HepG2 (cell line): ENCODE measurements around the gene ARL4D. TPM values are rescaled to one million over a fixed set of nuclear protein-coding genes. Genes with fewer than 3 reads are reported as not detected.
A peak's percentile ranks its signal among the peaks of the same experiment; 100 is the strongest.

Experiments
- ATAC-seq: fragments of 200-7000 bp; cut with Tn5 transposase; 3 replicates; pipeline ENCODE4 v1.9.1; 2020; ENCODE audit warnings: mild to moderate bottlenecking, moderate library complexity
- BruUV-seq: library from RNA; stranded (reverse); fragments of 400-500 nt; replicated peaks from 2 replicates; lab custom pipeline; 2021; lab: Mats Ljungman, UMichigan
- CTCF ChIA-PET: fragments of 300-600 bp; formaldehyde crosslinking; extraction: SDS; loops from one replicate; lab custom pipeline; 2021; ENCODE audit warnings: low total read pairs, inconsistent platforms, low intra/inter-chr PET ratio; lab: Yijun Ruan, JAX
- POLR2A ChIA-PET: fragments of 350-600 bp; sonication (Branson Sonifier 250); formaldehyde crosslinking; loops from one replicate; lab custom pipeline; 2020; ENCODE audit warnings: antibody characterized with exemption, inconsistent platforms; lab: Yijun Ruan, JAX
- DNase-seq: peaks from one replicate; pipeline ENCODE4 v3.0.0-alpha.2; 2015; ENCODE audit warnings: low spot score
- FAIRE-seq: peaks from 3 replicates; lab custom pipeline; 2011; peaks lifted over from hg19 to GRCh38; lab: Jason Lieb, UNC
- H2AFZ ChIP-seq: one replicate; pipeline ENCODE4 v1.6.1; 2011; ENCODE audit warnings: low read length, inconsistent platforms
- H3K27ac ChIP-seq: fragments of 300-600 bp; 3 replicates; pipeline ENCODE4 v1.8.0; 2011; ENCODE audit warnings: mixed run types, mild to moderate bottlenecking, mixed read lengths, low read length, inconsistent platforms; ENCODE audit not compliant: insufficient read depth; ENCODE audit errors: extremely low read length
- H3K27me3 ChIP-seq, 2 experiments: fragments of 200-600 bp in 1 of 2; 2 replicates in 1 of 2; 3 replicates in 1 of 2; pipeline versions ENCODE4 v1.6.0 to v1.8.0; 2011; ENCODE audit warnings: low read length in 2 of 2, mild to moderate bottlenecking in 2 of 2, moderate library complexity in 2 of 2, inconsistent platforms in 1 of 2; ENCODE audit not compliant: insufficient read depth in 2 of 2, control insufficient read depth in 1 of 2
- H3K36me3 ChIP-seq, 2 experiments: fragments of 200-600 bp in 1 of 2; replicated peaks in 1 of 2; 2 replicates in 1 of 2; 3 replicates in 1 of 2; pipeline versions ENCODE4 v1.5.1 to v1.8.0; 2011; ENCODE audit warnings: low read length in 2 of 2, inconsistent platforms in 1 of 2; ENCODE audit not compliant: insufficient read depth in 2 of 2, control insufficient read depth in 1 of 2
- H3K4me1 ChIP-seq: 2 replicates; pipeline ENCODE4 v1.5.1; 2012; ENCODE audit warnings: low read length, inconsistent platforms; ENCODE audit not compliant: insufficient read depth
- H3K4me2 ChIP-seq: 2 replicates; pipeline ENCODE4 v1.6.0; 2011; ENCODE audit warnings: low read depth, low read length, inconsistent platforms
- H3K4me3 ChIP-seq, 3 experiments: fragments of 200-600 bp in 1 of 3; sonication (generic), shearing (Covaris generic) in 1 of 3; replicated peaks in 1 of 3; 2 replicates each; pipeline ENCODE4 v1.5.1; 2011 to 2016; ENCODE audit warnings: low read length in 3 of 3, inconsistent platforms in 2 of 3, low read depth in 2 of 3, mild to moderate bottlenecking in 2 of 3, control low read depth in 1 of 3, mixed read lengths in 1 of 3; ENCODE audit not compliant: insufficient read depth in 1 of 3
- H3K79me2 ChIP-seq: one replicate; pipeline ENCODE4 v1.6.1; 2011; ENCODE audit warnings: low read length, inconsistent platforms; ENCODE audit not compliant: insufficient read depth
- H3K9ac ChIP-seq: 2 replicates; pipeline ENCODE4 v1.6.0; 2011; ENCODE audit warnings: mild to moderate bottlenecking, low read depth, low read length, inconsistent platforms; ENCODE audit not compliant: insufficient read depth
- H3K9me3 ChIP-seq: 2 replicates; pipeline ENCODE4 v1.5.1; 2012; ENCODE audit warnings: mild to moderate bottlenecking, low read length
- H4K20me1 ChIP-seq: 2 replicates; pipeline ENCODE4 v1.6.0; 2011; ENCODE audit warnings: inconsistent platforms, mild to moderate bottlenecking, low read length, moderate library complexity; ENCODE audit not compliant: insufficient read depth
- FOXK1 ChIP-seq: sonication (generic); formaldehyde crosslinking; IDR thresholded peaks from 2 replicates; pipeline ENCODE4 v1.4.0; 2020; ENCODE audit warnings: low read depth, missing genetic modification reagents, borderline replicate concordance
- IRX3 ChIP-seq: sonication (generic); formaldehyde crosslinking; IDR thresholded peaks from 2 replicates; pipeline ENCODE4 v1.8.1; 2023; ENCODE audit warnings: mild to moderate bottlenecking, low read depth, missing genetic modification reagents, borderline replicate concordance
- JUND ChIP-seq: sonication (generic); formaldehyde crosslinking; IDR thresholded peaks from 2 replicates; pipeline ENCODE4 v1.8.0; 2022; ENCODE audit warnings: mild to moderate bottlenecking, missing genetic modification reagents
- KDM5A ChIP-seq: fragments of 200-600 bp; sonication (generic); IDR thresholded peaks from 2 replicates; pipeline ENCODE4 v1.7.0; 2018; ENCODE audit warnings: antibody characterized with exemption, mild to moderate bottlenecking, low read length, borderline replicate concordance
- MATR3 ChIP-seq: sonication (generic); formaldehyde crosslinking; IDR thresholded peaks from 2 replicates; pipeline ENCODE4 v1.4.0; 2020; ENCODE audit warnings: missing genetic modification reagents
- SETDB1 ChIP-seq: sonication (generic); formaldehyde crosslinking; IDR thresholded peaks from 2 replicates; pipeline ENCODE4 v1.5.1; 2020; ENCODE audit warnings: missing genetic modification reagents, mild to moderate bottlenecking, borderline replicate concordance
- SOX13 ChIP-seq, 3 experiments: fragments of 450-650 bp in 1 of 3; sonication (generic) in 1 of 3; formaldehyde crosslinking in 1 of 3; IDR thresholded peaks in 2 of 3; conservative IDR thresholded peaks in 1 of 3; 2 replicates each; pipeline versions ENCODE4 v1.5.0 to v1.6.1; 2016 to 2020; ENCODE audit warnings: antibody characterized with exemption in 1 of 3, mild to moderate bottlenecking in 1 of 3, missing compliant biosample characterization in 1 of 3, missing genetic modification reagents in 1 of 3, moderate library complexity in 1 of 3
- SPEN ChIP-seq: sonication (generic); formaldehyde crosslinking; IDR thresholded peaks from 2 replicates; pipeline ENCODE4 v1.5.1; 2020; ENCODE audit warnings: low read depth, mild to moderate bottlenecking, missing genetic modification reagents
- ZFP36 ChIP-seq: fragments of 150-350 bp; IDR thresholded peaks from 2 replicates; pipeline ENCODE4 v1.6.1; 2018; ENCODE audit warnings: borderline replicate concordance, low read length, low read depth; ENCODE audit not compliant: partially characterized antibody
- ZFX ChIP-seq: sonication (generic); formaldehyde crosslinking; IDR thresholded peaks from 2 replicates; pipeline ENCODE4 v1.4.0; 2020; ENCODE audit warnings: mild to moderate bottlenecking, low read depth, missing genetic modification reagents, moderate library complexity
- ZMYM3 ChIP-seq: sonication (generic); formaldehyde crosslinking; IDR thresholded peaks from 2 replicates; pipeline ENCODE4 v1.5.1; 2020; ENCODE audit warnings: mild to moderate bottlenecking, missing genetic modification reagents
- ZNF124 ChIP-seq: sonication (generic); formaldehyde crosslinking; IDR thresholded peaks from 2 replicates; pipeline ENCODE4 v1.4.0; 2020; ENCODE audit warnings: missing genetic modification reagents
- ZNF3 ChIP-seq: IDR thresholded peaks from 2 replicates; pipeline ENCODE4 v1.7.0; 2017; ENCODE audit warnings: inconsistent platforms
- ZNF33B ChIP-seq: sonication (generic); formaldehyde crosslinking; IDR thresholded peaks from 2 replicates; pipeline ENCODE4 v1.5.1; 2020; ENCODE audit warnings: mild to moderate bottlenecking, missing genetic modification reagents
- ZNF572 ChIP-seq: sonication (generic); formaldehyde crosslinking; IDR thresholded peaks from 2 replicates; pipeline ENCODE4 v1.5.1; 2020; ENCODE audit warnings: mild to moderate bottlenecking, missing genetic modification reagents
- ZNF720 ChIP-seq: sonication (generic); formaldehyde crosslinking; IDR thresholded peaks from 2 replicates; pipeline ENCODE4 v1.4.0; 2020; ENCODE audit warnings: missing genetic modification reagents
- ZNF747 ChIP-seq: sonication (generic); formaldehyde crosslinking; IDR thresholded peaks from 2 replicates; pipeline ENCODE4 v1.8.1; 2023; ENCODE audit warnings: missing genetic modification reagents, mild to moderate bottlenecking, borderline replicate concordance
- WGBS: methylation state at CpG from one replicate; pipeline ENCODE4 v1.1.6; 2017; ENCODE audit warnings: low lambda C conversion rate; 5-methylcytosine and 5-hydroxymethylcytosine counted together
- in situ Hi-C: cut with HindIII; loops from 2 replicates; pipeline ENCODE4 v1.10.0; 2017; ENCODE audit warnings: low pct_unique_long_range_greater_than_20kb; ENCODE audit not compliant: extremely low pct_ligation_motif_present
- intact Hi-C: fragments of 100-400 bp; cut with micrococcal nuclease; formaldehyde crosslinking; loops from one replicate; pipeline ENCODE4 v1.10.0; 2022; ENCODE audit not compliant: unreplicated experiment
- polyA plus RNA-seq, 8 experiments: library from polyadenylated mRNA; depleted of rRNA in 3 of 8; stranded (reverse) in 7 of 8; unstranded in 1 of 8; fragments of >200 nt; fragmentation: Illumina TruSeq in 4 of 8; extraction: Trizol in 4 of 8; gene quantifications; 2 replicates each; pipeline versions ENCODE4 v1.2.1 to v1.2.3, GENCODE V29; 2011 to 2016; ENCODE audit warnings: low read depth in 4 of 8, missing spikeins in 1 of 8, mixed read lengths in 1 of 8; ENCODE audit not compliant: insufficient read depth in 1 of 8
- total RNA-seq, 5 experiments: library from RNA; depleted of rRNA; stranded (reverse); fragments of >200 nt; fragmentation: Illumina TruSeq; extraction: Trizol; gene quantifications; 2 replicates each; pipeline ENCODE4 v1.2.3, GENCODE V29; 2016; ENCODE audit warnings: low read depth in 1 of 5
- TF ChIP-seq, protein P1 (sequence below): sonication (generic); formaldehyde crosslinking; IDR thresholded peaks from 2 replicates; pipeline ENCODE4 v1.5.0; 2020; ENCODE audit warnings: missing genetic modification reagents
- TF ChIP-seq, protein P2 (sequence below): sonication (generic); formaldehyde crosslinking; IDR thresholded peaks from 2 replicates; pipeline ENCODE4 v1.5.1; 2020; ENCODE audit warnings: mild to moderate bottlenecking, moderate library complexity, missing genetic modification reagents

ARL4D gene
- total and polyA plus RNA-seq, 2 of the 13 experiments (the other 11 are each of a cell fraction or from before 2014, with no cell fraction given), result 9.0 to 25.9 TPM

DNA sequence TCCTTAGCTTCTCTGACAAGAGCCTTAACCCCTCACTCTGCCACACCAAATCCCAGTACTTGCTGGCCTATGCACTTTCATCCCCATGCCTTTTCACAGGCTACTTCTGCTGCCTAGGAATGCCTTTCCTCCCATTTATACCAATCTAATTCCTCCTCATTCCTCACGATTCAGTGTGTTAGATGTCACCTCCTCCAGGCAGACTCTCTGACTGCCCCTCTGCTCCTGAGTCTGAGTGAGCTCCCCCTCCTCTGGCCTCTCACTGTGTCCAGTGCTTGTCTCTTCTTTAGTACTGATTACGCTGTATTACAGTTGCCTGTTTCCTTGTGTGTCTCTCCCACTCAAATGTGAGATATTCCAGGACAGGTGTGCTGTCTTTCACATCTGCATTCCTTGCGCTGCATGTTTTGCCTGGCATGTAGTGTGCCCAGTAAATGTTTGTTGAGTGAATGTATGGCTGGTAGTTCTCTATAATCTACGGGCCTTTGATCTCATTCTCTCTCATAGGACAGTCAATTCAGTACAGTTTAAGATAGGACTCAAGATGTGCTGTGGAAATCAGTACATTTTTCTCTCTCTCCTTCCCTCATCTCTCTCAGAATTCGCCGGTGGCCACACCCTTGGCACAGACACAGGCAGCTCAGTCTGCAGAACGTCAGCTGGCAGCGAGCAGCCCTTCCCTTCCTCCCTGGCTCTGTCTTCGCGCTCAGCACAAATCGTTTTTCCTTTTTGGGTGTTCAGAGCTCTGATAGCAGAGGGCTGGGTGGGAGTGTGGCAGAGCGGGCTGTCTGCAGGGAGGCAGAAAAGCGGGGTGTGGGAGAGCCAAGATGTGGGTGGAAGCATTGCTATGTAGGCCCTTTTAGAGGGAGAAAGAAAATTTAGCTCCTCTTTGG lies 18.5 kb downstream of the ARL4D start:
- Histone ChIP-seq H3K4me3 (no peak overlapping the region), H3K4me2 (no peak overlapping the region), H3K27me3 (peaks cover 7 to 50% of the 10 kb centered on the region in 2 experiments; a peak in 4 of 5 replicates), H3K4me1 (peaks cover 31% of the 10 kb centered on the region), H3K9ac (no peak overlapping the region), H2AFZ (no peak overlapping the region), H3K79me2 (no peaks in the 10 kb centered on the region), H3K27ac (no peak overlapping the region), H3K36me3 (no peaks in the 10 kb centered on the region), H3K9me3 (no peaks in the 10 kb centered on the region), H4K20me1 (no peaks in the 10 kb centered on the region)
- in situ Hi-C loops, result no loop called here
- DNase-seq (no peak), ATAC-seq (no peak), FAIRE-seq (no peak)
- no peak for TF ChIP-seq ZNF124 (CRISPR knock-in tag)
- no peak for TF ChIP-seq MATR3 (CRISPR knock-in tag)
- TF ChIP-seq ZFP36, result peak; percentile 60
- TF ChIP-seq, protein P1, sequence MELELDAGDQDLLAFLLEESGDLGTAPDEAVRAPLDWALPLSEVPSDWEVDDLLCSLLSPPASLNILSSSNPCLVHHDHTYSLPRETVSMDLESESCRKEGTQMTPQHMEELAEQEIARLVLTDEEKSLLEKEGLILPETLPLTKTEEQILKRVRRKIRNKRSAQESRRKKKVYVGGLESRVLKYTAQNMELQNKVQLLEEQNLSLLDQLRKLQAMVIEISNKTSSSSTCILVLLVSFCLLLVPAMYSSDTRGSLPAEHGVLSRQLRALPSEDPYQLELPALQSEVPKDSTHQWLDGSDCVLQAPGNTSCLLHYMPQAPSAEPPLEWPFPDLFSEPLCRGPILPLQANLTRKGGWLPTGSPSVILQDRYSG (CRISPR knock-in tag), result no peak
- TF ChIP-seq ZMYM3 (CRISPR knock-in tag), result 0 out of 2 replicates have a peak, but pooled peaks have one; percentile 49
- no peak for TF ChIP-seq JUND
- TF ChIP-seq ZNF747 (CRISPR knock-in tag), result no peak
- TF ChIP-seq IRX3 (CRISPR knock-in tag), result no peak
- no peak for TF ChIP-seq ZFX (CRISPR knock-in tag)
- no peak for TF ChIP-seq FOXK1 (CRISPR knock-in tag)
- no peak for TF ChIP-seq KDM5A
- TF ChIP-seq ZNF3 (CRISPR knock-in tag), result peak; percentile 88; the same call in 1 of the 2 replicates
- TF ChIP-seq SPEN (CRISPR knock-in tag), result no peak
- no peak for TF ChIP-seq ZNF572
- no peak for TF ChIP-seq SOX13 (IDR thresholded peaks at IDR 0.05)
- no peak for TF ChIP-seq SOX13 (CRISPR knock-in tag; conservative IDR thresholded peaks at IDR 0.05 in 1 of 2, IDR thresholded peaks at IDR 0.05 in 1 of 2)
- TF ChIP-seq, protein P2, sequence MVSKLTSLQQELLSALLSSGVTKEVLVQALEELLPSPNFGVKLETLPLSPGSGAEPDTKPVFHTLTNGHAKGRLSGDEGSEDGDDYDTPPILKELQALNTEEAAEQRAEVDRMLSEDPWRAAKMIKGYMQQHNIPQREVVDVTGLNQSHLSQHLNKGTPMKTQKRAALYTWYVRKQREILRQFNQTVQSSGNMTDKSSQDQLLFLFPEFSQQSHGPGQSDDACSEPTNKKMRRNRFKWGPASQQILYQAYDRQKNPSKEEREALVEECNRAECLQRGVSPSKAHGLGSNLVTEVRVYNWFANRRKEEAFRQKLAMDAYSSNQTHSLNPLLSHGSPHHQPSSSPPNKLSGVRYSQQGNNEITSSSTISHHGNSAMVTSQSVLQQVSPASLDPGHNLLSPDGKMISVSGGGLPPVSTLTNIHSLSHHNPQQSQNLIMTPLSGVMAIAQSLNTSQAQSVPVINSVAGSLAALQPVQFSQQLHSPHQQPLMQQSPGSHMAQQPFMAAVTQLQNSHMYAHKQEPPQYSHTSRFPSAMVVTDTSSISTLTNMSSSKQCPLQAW (CRISPR knock-in tag), result no peak
- TF ChIP-seq ZNF720, result no peak
- TF ChIP-seq ZNF33B (CRISPR knock-in tag), result no peak
- no peak for TF ChIP-seq SETDB1 (CRISPR knock-in tag)
- no TSS peak for BruUV-seq
- intact Hi-C loops, result no loop called here
- ChIA-PET CTCF (no interaction called here), POLR2A (interaction anchor here (0.8 to 3.5 kb wide), 6 partner anchors 16 to 66 kb away, joined by 3 to 18 read pairs (median 6); partner anchors contain the start of genes ARL4D and DHX8)
- WGBS, result 47% methylated on average over 13 of the region's 13 CpGs
